Stimulated activated CD4-positive, alpha-beta T cell treated with anti-CD3 and anti-CD28 coated beads, Interleukin-2, amount 100 ng/mL, for 4 hours (primary cell): ENCODE results near the gene LYL1.

Experiments used
- DNase-seq: peaks from one replicate; pipeline ENCODE4 v3.0.0-alpha.2; 2020; ENCODE audit warnings: low read depth

LYL1 gene

GRCh38 chr19:13073263-13073662 lies 29.4 kb downstream of the LYL1 start:
- DNase-seq, result no peak

- DNase-seq, result no peak
These were observed 30.3 kb downstream of the LYL1 start for GRCh38 chr19:13072188-13072908.

GRCh38 chr19:13071444-13072187 lies 31.0 kb downstream of the LYL1 start:
- DNase-seq, result no peak

- DNase-seq, result no peak
These were observed 32.1 kb downstream of the LYL1 start for GRCh38 chr19:13070425-13071140.

- DNase-seq, result no peak
These were observed 33.0 kb downstream of the LYL1 start for GRCh38 chr19:13069415-13070359.

GRCh38 chr19:13068085-13068846 lies 34.4 kb downstream of the LYL1 start:
- DNase-seq, result no peak

GRCh38 chr19:13066933-13067807 lies 35.5 kb downstream of the LYL1 start:
- no peak for DNase-seq

- DNase-seq, result no peak
These were observed 36.4 kb downstream of the LYL1 start for GRCh38 chr19:13066226-13066625.

GRCh38 chr19:13064092-13064489 lies 38.6 kb downstream of the LYL1 start:
- DNase-seq, result no peak

GRCh38 chr19:13063461-13064091 lies 39.1 kb downstream of the LYL1 start:
- DNase-seq, result no peak

GRCh38 chr19:13062317-13062716 lies 40.3 kb downstream of the LYL1 start:
- no peak for DNase-seq

GRCh38 chr19:13060964-13061927 lies 41.4 kb downstream of the LYL1 start:
- peak; percentile 56 for DNase-seq

- DNase-seq, result no peak
These were observed 42.3 kb downstream of the LYL1 start for GRCh38 chr19:13060233-13060963.

- no peak for DNase-seq
These were observed 43.6 kb downstream of the LYL1 start for GRCh38 chr19:13058951-13059660.

- DNase-seq, result no peak
These were observed 44.9 kb downstream of the LYL1 start for GRCh38 chr19:13057744-13058143.

GRCh38 chr19:13057147-13057572 lies 45.5 kb downstream of the LYL1 start:
- no peak for DNase-seq
